ENCODE measurements around the gene MGARP. TPM values are rescaled to one million over a fixed set of nuclear protein-coding genes. Genes with fewer than 3 reads are reported as not detected.
A peak's percentile ranks its signal among the peaks of the same experiment; 100 is the strongest.

Gene MGARP
- total and polyA plus RNA-seq, 4 donors, result 0.17 to 0.87 (median 0.36) TPM

DNA sequence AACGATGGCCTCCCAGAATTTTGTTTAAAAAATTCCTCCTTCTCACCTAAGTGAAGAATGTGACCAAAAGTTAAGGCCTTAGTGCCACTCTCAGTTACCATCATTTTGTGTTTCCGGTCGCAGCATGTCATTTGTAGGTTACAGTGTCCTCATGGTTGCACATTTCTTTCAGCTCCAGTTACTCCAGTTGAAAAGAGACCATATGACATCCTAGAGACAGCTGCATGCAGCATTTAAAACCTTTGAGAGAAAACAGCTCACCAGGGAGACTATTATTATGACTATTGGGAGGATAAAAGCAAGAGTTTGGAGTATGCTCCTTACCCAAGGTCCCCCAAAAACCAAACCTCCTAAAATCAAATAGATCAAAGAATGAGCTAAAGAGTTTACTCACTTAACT lies 45.8 kb downstream of the MGARP start:
- Histone ChIP-seq H3K9me3 (ENCODE audit: control insufficient read depth in 4 of 4, insufficient read depth in 3 of 4, low read length in 3 of 4) (peaks cover 0 to 1% (median 0%) of the 10 kb centered on the region in 4 donors), H3K4me1 (ENCODE audit: control insufficient read depth in 5 of 5, insufficient read depth in 5 of 5, low read length in 5 of 5) (no peaks in the 10 kb centered on the region), H3K36me3 (ENCODE audit: control insufficient read depth in 4 of 4, insufficient read depth in 4 of 4, low read length in 4 of 4) (no peaks in the 10 kb centered on the region), H3K27ac (ENCODE audit: low read depth in 1 of 2, low read length in 1 of 2) (no peak overlapping the region), H3K27me3 (ENCODE audit: control insufficient read depth in 3 of 3, insufficient read depth in 3 of 3, low read length in 2 of 3) (no peaks in the 10 kb centered on the region), H3K4me3 (no peak overlapping the region), H3K9ac (ENCODE audit: insufficient read depth in 1 of 2, low read length in 2 of 2) (no peak overlapping the region)
- no peak for TF ChIP-seq CTCF (IDR thresholded peaks at IDR 0.05; ENCODE audit: control extremely low read depth, extremely low read depth)
- 76 to 92% methylated on average over 3 of the region's 3 CpGs for WGBS, 2 donors
- DNase-seq, result no peak
- ATAC-seq (ENCODE audit: insufficient read depth, low FRiP score), result no peak

- TF ChIP-seq CTCF (IDR thresholded peaks at IDR 0.05; ENCODE audit: control extremely low read depth, extremely low read depth), result peak; percentile 49
- Histone ChIP-seq H3K36me3 (ENCODE audit: control insufficient read depth in 4 of 4, insufficient read depth in 4 of 4, low read length in 4 of 4) (no peaks in the 10 kb centered on the region), H3K9me3 (ENCODE audit: control insufficient read depth in 4 of 4, insufficient read depth in 3 of 4, low read length in 3 of 4) (no peaks in the 10 kb centered on the region), H3K27ac (ENCODE audit: low read depth in 1 of 2, low read length in 1 of 2) (no peak overlapping the region), H3K4me3 (no peak overlapping the region), H3K9ac (ENCODE audit: insufficient read depth in 1 of 2, low read length in 2 of 2) (no peak overlapping the region), H3K4me1 (ENCODE audit: control insufficient read depth in 5 of 5, insufficient read depth in 5 of 5, low read length in 5 of 5) (no peaks in the 10 kb centered on the region), H3K27me3 (ENCODE audit: control insufficient read depth in 3 of 3, insufficient read depth in 3 of 3, low read length in 2 of 3) (no peaks in the 10 kb centered on the region)
- 31 to 33% methylated on average over 3 of the region's 3 CpGs for WGBS, 2 donors
- DNase-seq, result peak in 2 of 3 donors; percentile 68 to 74
- no peak for ATAC-seq (ENCODE audit: insufficient read depth, low FRiP score)
Observed at GRCh38 chr4:139229534-139230039, 50.4 kb downstream of the MGARP start.

- no peak for TF ChIP-seq CTCF (IDR thresholded peaks at IDR 0.05; ENCODE audit: control extremely low read depth, extremely low read depth)
- DNase-seq (no peak), ATAC-seq (ENCODE audit: insufficient read depth, low FRiP score) (no peak)
- no peak overlapping the region for H3K9ac ChIP-seq (ENCODE audit: insufficient read depth in 1 of 2, low read length in 2 of 2)
- WGBS, 2 donors, result 39 to 46% methylated on average over 2 of the region's 2 CpGs
- no peaks in the 10 kb centered on the region for H3K9me3 ChIP-seq (ENCODE audit: control insufficient read depth in 4 of 4, insufficient read depth in 3 of 4, low read length in 3 of 4)
- no peak overlapping the region for H3K4me3 ChIP-seq
- H3K27ac ChIP-seq (ENCODE audit: low read depth in 1 of 2, low read length in 1 of 2), result no peak overlapping the region
- H3K27me3 ChIP-seq (ENCODE audit: control insufficient read depth in 3 of 3, insufficient read depth in 3 of 3, low read length in 2 of 3), result no peaks in the 10 kb centered on the region
- H3K36me3 ChIP-seq (ENCODE audit: control insufficient read depth in 4 of 4, insufficient read depth in 4 of 4, low read length in 4 of 4), result no peaks in the 10 kb centered on the region
- no peaks in the 10 kb centered on the region for H3K4me1 ChIP-seq (ENCODE audit: control insufficient read depth in 5 of 5, insufficient read depth in 5 of 5, low read length in 5 of 5)
Observed at GRCh38 chr4:139227729-139228404, 52.2 kb downstream of the MGARP start.
